CD4-positive, alpha-beta T cell treated with Interleukin-12 subunit alpha and Interleukin-12 subunit beta, for 1 hour (primary cell): ENCODE measurements around the gene PPP1R14D.

Experiments
- DNase-seq: peaks from one replicate; pipeline ENCODE4 v3.0.0-alpha.2; 2020

The PPP1R14D gene

DNA sequence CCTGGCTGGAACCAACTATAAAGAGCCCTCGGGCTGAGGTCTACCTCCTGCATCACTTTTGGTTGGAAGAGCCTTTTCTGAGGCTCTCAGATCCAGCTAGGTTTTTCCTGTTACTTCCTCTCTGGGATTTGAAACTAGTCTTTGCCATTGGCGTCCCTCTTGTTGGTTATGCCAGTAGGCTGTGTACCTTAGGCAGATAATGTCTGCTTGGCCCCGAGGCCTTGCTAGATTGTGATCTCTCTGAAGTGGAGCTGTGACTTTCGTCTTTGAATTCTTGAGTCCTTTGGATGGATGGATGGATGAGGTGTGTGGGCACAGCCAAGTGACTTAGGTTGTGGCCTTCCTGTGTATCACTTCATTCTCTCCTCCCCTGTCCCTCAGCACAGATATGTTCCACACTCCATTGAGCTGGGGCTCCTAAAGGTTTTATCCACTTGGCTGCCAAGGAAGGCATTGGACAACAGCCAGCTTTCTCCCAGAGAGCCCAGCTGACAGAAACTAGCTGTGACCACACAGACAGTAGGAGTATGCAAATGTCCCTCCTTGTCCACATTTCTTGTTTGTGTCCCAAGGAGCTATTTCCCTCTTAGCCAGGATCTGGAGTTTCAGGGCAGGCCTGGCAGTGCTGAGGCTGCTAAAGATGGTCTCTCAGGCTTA, 13.3 kb downstream of the PPP1R14D start:
- no peak for DNase-seq

DNA sequence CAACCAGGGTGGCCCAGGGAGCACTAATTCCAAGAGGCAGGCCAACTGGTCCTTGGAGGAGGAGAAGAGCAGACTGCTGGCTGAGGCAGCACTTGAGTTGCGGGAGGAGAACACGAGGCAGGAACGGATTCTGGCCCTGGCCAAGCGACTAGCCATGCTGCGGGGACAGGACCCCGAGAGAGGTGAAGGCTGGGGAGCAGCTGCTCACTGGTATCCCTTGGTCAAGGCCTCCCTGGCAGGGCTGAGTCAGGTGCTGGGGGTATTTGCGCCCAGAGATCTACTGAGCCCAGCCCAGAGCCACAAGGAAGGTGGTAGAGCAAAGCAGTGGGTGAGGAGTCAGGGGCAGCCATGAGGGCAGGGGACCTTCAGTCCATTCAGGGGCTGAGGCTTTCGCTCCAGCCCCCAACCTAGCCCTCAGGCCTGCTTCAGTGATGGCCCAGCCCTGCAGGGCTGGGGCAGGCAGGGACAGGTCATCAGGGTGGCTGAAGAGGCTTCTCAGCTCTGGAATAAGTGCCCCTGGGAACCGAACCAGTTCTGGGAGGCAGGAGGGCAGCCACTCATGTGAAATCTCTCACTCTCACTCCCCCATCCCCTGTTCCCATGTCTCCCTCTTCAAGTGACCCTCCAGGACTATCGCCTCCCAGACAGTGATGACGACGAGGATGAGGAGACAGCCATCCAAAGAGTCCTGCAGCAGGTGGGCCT, 15.6 kb downstream of the PPP1R14D start:
- no peak for DNase-seq

DNA sequence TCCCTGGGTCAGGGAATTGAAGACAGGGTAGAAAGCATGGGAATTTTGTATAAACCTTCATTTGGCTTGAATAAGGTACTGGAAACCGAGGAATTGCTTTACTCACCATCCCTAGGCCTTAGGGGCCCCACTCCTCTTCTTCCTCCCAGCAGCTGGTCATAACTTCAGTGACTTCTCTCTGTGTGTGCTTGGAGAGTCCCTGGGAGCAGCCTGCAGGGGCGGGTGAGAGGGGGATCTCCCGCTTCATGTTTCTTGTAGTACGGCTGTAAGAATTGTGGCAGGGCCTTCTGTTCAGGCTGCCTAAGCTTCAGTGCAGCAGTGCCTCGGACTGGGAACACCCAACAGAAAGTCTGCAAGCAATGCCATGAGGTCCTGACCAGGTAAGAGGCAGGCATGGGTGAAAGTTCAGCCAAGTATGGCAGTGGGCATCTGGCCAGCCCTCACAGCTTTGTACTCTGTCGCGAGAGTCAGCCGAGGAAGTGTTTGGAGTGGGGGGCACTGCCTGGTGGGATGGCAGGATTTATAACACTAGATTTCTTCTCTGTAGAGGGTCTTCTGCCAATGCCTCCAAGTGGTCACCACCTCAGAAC, 19.6 kb downstream of the PPP1R14D start:
- no peak for DNase-seq

DNA sequence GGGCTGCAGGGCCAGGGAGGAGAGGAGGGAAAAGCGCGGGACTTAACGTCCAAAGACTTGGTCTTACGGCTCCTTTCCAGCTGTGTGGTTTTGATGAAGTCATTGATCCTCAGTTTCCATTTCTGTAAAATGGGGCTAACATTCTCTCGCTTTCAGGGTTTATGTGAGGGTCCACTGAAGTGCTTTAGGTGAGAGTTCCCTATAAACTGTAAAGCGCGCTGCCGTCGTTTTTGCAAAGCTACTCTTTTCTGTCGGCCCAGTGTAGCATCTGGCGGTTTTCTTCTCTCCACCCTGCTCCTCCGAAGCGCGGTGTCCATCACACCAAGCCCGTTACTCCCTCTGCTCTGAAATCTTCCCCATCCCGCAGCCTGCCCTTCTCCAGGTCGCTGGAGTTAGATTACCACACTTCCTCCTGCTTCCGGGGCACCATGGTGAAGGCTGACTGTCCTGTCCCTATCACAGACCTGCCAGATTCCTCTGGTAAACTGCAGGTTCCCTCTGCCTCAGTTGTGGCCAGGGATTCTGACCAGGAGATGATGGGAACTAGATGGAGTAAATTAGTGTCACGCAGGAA, 20.5 kb downstream of the PPP1R14D start:
- DNase-seq = no peak

DNA sequence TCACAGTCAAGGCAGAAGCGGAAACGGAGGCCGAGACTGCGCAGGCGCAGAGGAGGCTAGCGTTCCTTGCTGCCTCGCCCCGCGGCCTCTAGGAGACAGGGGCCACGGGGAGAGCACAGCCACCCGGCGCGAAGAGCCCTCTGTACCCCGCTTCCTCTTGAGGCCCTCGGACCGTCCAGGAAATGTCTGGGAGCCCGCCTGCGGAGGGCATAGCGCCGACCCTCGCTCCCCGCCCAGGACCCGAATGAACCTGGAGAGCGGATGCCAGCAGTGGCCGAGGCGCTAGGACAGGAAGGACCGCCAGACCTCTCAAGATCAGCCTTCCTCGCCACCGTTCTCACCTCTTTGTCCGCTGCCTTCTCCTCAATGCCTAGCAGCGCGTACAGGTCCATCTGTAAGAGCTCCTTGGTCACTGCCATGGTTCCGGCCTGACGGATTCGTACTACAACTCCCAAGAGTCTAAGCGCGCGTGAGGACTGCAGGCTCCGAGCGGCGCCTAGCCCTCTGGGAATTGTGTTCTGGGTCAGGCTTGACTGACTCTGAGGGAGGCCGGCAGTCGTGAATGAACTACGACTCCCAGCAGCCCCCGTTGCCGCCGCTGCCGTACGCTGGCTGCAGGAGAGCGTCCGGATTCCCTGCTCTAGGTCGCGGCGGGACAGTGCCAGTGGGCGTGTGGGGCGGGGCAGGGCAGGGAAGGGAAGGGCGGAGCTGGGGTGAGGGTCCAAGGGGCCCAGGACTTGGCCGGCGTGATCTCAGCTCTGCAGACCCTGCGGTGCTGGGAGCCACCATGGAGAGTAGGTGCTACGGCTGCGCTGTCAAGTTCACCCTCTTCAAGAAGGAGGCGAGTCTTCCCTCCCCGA, 21.2 kb downstream of the PPP1R14D start, which contains the start of the genes DNAJC17 and ZFYVE19:
DNAJC17 (minus strand) TSS at position 446 of the 860 bp plus-strand sequence; CDS start at position 419, 27 bp downstream.
ZFYVE19 (plus strand) TSS at position 62 of the 860 bp plus-strand sequence; CDS start at position 563, 501 bp downstream.
- DNase-seq = peak; percentile 94

DNA sequence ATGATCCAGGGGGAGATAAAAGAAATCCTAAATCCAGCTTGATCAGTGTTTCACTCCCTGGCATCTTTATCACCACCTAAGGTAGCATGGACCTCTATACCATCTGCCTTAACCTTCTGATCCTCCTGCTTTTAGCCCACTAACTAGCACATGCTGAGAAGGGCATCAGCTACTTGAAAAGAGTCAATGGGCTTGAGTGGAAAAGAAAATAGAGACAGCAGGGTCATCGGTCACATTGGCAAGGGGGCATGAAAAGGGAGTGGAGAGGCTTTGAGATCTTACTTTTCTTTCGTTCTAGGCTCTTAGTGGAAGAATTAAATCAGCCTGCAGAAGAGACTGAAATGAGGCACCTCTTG, 21.9 kb downstream of the PPP1R14D start:
- no peak for DNase-seq

DNA sequence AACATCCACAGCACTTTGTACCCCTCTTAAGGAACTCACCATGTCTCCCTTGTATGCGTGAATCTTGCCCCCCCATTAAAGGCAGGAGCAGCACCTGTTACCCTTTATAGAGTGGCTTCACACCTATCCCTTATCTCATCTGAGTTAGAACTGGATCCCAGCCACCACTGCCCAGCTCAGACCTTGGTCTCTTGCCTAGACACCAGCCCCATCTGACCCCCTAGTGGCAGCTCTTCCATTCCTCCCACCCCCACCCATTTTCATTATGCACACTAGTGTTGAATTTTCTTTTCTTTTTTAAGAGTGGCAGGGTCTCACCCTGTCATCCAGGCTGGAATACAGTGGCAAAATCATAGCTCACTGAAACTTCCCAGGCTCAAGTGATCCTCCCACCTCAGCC, 24.8 kb downstream of the PPP1R14D start:
- no peak for DNase-seq

DNA sequence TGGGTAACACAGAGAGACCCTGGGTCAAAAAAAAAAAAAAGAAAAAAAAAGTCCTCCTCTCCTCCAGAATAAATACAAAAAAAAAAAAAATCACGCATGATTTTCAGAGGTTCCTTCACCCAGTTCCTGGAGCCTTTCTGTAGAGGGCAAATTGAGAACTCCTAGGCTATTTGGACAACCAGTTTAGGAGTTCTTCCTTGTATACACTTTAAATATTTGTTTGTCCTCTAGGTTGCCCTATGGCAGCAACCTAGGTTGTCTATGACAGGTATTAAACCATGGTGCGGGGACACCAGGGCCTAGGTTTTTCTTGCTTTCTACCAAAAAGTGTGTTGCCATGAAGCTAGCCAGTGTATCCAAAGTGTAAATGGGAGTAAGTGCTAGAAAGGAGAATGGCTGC, 25.4 kb downstream of the PPP1R14D start:
- no peak for DNase-seq

DNA sequence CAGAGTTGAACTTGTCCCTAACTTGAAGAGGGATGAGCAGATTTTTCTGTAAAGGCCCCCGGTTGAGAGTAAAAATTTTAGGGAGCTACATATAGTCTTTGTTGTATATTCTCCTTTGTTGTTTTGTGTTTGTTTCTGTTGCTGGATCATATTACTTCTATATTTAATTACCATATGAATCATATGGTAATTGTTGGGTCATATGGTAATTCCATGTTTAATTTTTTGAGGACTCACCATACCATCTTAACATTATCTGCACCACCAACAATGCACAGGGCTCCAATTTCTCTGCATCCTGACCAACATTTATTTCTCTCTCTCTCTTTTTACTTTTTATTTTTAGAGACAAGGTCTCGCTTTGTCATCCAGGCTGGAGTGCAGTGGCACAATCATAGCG, 29.0 kb downstream of the PPP1R14D start:
- DNase-seq = no peak

DNA sequence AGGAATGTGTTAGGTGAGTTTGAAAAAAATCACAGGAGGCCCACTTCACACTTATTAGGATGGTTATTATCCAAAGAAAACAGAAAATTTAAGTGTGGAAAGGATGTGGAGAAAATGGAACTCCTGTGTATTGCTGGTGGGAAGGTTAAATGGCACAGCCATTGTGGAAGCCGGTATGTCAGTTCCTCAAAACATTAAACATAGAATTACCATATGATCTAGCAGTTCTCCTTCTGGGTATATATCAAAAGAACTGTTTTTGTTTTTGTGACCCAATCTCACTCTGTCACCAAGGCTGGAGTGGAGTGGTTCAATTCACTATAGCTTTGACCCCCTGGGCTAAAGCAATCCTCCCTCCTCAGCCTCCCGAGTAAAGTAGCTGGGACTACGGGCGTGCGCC, 32.0 kb downstream of the PPP1R14D start:
- DNase-seq = no peak

DNA sequence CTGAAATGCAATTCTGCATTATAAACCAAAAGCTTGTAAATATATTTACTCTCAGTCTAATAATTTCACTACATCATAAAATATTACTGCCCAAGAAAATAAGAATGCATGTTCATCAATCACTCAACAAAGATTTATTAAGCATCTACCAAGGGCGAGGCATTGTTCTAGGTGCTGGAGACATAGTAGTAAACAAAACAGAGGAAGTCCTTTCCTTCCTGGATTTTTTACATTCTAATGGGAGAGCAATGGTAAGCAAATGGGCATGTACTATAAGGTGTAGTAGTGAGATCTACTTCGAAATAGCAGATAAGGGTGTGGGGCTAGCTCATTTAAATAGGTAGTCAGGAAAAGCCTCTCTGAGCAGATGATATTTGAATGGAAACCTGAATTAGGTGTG, 32.5 kb downstream of the PPP1R14D start:
- no peak for DNase-seq

DNA sequence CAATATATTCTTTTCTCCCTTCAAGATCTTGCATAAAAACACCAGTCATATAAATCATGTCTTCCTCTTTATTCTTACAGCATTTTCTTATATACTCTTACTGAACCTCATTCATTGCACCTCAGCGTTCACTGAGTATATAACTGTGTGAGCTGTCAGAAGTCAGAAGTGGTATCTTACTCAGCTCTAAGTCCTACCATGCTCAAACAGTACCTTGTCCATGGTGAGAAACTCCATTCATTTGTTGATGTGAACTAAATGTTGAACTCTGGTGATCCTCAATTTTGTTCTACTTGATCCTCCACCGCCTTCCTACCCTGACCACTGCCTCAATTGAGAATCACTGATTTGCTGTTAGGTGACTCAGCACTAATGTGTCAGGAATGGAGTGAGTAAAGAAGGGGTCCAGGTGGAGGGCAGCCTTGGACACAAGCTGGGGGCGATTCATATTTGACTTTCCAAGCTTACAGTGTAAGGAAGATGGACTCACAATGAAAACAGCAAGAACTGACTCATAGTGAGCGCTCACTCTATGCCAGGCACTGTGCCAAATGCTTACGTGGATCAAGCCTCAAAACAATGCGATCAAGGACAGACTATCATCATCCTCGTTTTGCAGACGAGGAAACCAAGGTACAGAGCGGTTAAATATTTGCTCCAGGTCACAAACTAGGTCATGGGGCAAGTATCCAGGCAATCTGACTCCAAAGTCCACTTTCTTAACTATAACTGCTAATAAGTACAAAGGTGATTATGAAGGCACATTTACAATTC, 35.1 kb downstream of the PPP1R14D start:
- no peak for DNase-seq

DNA sequence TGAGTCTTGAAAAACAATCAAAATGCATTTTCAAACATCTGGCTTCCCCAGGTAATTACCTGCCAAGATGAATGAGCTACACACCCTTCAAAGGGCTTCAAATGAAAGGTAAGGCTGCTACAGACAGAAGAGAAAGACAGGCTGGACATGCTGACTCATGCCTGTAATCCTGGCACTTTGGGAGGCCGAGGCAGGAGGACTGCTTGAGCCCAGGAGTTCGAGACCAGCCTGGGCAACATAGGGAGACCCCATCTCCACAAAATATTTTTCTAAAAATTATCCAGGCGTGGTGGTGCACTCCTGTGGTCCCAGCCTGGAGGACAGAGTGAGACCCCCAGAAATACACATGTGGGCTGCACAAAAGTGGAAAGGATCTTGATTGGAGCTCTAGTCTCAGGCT, 36.1 kb downstream of the PPP1R14D start:
- no peak for DNase-seq

DNA sequence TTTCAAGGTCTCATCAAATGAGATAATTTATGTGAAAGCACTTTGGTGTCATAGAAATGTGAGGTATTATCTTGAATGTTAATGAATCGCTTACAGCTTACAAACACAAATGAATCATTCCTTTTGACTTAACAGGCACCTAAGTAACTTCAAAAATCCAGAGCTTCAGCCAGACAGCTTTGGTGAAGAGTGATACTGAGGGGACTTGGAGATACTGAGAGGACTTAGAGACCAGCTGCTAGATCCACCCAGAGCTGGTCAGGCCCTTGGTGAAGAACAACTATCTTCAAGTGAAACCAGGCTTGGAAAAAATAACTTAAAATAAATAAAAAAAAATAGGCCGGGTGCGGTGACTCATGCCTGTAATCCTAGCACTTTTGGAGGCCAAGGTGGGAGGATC, 37.8 kb downstream of the PPP1R14D start:
- no peak for DNase-seq

DNA sequence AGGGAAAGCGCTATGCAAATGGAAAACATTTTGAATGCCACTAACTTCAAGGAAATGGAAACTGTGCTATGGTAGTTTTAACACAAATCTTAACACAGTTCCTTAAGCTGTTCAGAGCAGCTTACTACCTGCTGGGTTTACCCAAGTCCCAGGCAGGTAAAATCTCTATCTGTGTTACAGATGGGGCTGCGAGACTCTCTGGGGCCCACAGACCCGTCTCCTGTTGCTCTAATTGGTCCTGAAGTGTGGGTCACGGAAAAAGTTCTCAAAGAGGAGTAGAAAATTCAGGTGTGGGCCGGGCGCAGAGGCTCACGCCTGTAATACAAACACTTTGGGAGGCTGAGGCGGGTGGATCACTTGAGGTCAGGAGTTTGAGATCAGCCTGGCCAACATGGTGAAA, 38.5 kb downstream of the PPP1R14D start:
- DNase-seq = no peak

DNA sequence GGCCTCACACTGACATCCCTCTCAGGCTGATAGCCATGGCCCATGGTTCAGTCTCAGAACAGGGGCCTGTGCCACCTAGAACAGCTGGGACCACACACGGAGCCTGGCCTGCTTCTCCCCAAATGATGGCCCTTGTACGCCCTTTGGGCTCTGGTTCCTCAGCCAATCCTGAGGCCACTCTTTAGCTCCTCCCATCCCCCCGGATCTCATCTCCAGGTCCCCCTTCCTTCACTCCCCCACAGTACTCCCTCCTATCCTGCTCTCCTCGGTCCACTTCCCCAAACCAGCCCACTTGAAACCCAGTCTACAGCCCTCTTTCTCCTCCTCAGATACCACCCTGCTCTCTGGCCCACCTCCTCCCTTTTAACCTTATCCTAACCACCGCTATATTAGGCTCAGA, 39.4 kb downstream of the PPP1R14D start:
- no peak for DNase-seq

DNA sequence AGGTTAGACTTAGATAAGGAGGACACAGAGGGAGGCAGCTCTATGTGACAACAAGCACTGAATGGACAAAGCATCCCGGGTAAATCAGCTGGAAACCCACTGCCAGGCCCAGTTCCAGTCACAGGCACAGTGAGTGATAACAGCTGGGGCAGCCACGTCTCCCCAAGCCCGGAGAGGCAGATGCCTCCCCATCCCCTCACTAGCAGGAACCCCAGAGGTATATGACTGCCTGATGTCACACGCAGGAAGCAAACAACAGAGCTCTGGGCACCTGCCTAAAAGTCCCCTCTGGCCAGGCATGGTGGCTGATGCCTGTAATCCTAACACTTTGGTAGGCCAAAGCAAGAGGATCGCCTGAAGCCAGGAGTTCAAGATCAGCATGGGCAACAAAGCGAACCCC, 40.5 kb downstream of the PPP1R14D start:
- no peak for DNase-seq

DNA sequence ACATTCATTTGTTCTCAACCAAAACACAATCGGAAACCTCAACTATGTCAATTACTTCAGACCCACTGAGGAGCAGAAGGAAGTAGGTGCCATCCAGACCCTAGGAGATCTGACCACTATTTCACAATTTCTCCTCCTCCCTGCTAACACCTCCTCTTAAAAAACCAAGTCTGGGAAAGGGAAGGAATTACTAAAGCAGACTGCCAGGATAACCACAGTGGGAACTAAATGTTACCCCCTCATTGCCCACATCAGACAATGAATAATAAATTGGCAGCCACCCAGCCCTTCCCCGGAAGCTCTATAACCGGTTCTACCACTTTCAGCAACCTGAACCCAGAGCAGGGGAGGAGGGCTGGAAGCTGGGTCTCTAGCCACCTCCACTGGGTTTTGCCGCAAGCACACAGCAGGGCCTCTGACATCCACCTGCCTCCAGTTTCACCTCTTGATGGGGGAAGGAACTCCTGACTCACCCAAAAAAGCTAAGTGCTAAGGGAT, 41.1 kb downstream of the PPP1R14D start:
- peak; percentile 52 for DNase-seq

DNA sequence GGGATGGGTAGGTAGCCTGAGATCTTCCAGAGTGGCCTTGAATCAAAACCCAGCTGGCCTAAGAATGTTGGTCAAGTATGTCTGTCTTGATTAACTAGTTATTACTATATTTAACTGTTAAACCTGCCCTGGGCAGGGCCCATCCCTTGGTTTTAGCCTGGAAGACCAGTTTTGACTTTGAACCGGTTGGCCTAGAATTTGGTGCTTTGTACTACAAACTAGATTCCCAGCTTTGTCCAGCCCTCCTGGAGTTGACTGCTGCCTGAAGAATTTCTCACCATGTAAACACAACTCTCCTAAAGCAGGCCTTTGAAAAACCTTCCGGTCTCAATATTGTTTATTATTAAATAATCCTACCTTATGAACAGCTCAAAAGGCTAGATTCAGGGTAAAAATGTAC, 42.7 kb downstream of the PPP1R14D start:
- DNase-seq = no peak

DNA sequence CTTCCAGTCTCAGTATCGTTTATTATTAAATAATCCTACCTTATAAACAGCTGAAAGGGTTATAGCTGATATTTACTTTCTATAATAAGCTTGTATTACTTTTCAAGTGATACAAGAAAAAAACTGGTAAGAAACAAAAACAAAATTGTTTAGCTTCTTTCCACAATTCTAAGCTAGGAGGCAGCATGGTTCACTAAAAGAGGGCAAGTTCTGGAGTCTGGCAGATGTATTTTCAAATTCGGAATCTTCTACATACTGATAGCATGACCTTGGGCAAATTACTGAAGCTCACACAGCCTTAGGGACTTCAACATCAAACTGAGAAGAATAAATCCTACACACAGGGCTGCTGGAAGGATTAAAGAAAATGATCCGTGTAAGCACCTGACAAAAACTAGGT, 43.3 kb downstream of the PPP1R14D start:
- no peak for DNase-seq

DNA sequence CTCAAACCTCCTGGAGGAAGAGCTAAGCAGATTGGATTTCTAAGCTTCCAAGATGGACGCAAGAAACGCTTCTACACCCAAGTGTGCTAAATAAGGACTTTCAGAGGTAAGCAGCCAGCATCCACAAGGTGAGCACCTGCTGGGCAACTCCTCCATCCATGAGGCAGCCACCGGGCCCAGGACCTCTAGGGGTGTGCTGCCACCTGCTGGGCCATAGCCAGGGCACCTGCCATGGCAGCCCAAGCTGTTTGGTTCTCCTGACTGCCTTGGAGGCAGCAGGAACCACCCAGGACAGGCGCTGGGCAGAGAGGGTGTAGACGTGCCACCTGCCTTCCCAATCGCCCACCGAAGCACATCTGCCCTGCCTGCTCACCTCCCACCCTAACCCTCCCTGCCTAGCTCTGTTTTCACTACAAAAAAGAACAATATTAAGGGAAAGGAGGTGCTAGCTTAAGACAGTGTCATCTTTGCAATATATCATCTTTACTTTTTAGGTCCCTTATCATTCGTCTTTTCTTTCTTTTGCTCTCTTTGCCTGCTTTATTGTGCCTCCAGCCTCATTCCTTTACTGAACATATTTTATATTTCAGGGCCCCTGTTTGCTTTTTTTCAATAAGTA, 45.8 kb downstream of the PPP1R14D start:
- peak; percentile 83 for DNase-seq
